GM23338 (cell line): Measurements from ENCODE around the gene IL7R. TPM values are rescaled to one million over a fixed set of nuclear protein-coding genes. Genes with fewer than 3 reads are reported as not detected.

Experiments
- ATAC-seq: fragments of 200-7000 bp; cut with Tn5 transposase; 3 replicates; pipeline ENCODE4 v1.9.1; 2020
- DNase-seq: peaks from one replicate; pipeline ENCODE4 v3.0.0-alpha.2; 2015; ENCODE audit warnings: low spot score
- H2AFZ ChIP-seq: fragments of 200-600 bp; sonication (generic); 2 replicates; pipeline ENCODE4 v1.8.0; 2016; ENCODE audit warnings: antibody characterized with exemption, mild to moderate bottlenecking, moderate library complexity
- H3F3A ChIP-seq: fragments of 200-600 bp; sonication (generic); replicated peaks from 2 replicates; pipeline ENCODE4 v1.8.0; 2017; ENCODE audit warnings: antibody characterized with exemption, mixed run types, low read depth
- H3K27ac ChIP-seq: fragments of 200-600 bp; sonication (generic); 2 replicates; pipeline ENCODE4 v1.6.1; 2016; ENCODE audit warnings: low read depth
- H3K27me3 ChIP-seq: fragments of 200-600 bp; sonication (generic); 2 replicates; pipeline ENCODE4 v1.8.0; 2016; ENCODE audit warnings: mild to moderate bottlenecking, mixed run types, moderate library complexity; ENCODE audit not compliant: insufficient read depth
- H3K36me3 ChIP-seq: fragments of 200-600 bp; sonication (generic); 2 replicates; pipeline ENCODE4 v1.8.0; 2016; ENCODE audit warnings: mild to moderate bottlenecking; ENCODE audit not compliant: insufficient read depth
- H3K4me1 ChIP-seq: fragments of 200-600 bp; sonication (generic); 2 replicates; pipeline ENCODE4 v1.8.0; 2016; ENCODE audit warnings: mild to moderate bottlenecking, moderate library complexity; ENCODE audit not compliant: insufficient read depth
- H3K4me2 ChIP-seq: fragments of 200-600 bp; sonication (generic); 2 replicates; pipeline ENCODE4 v1.7.1; 2017; ENCODE audit warnings: mixed run types
- H3K4me3 ChIP-seq: fragments of 200-600 bp; sonication (generic); 2 replicates; pipeline ENCODE4 v1.6.1; 2016; ENCODE audit warnings: mixed run types
- H3K79me2 ChIP-seq: fragments of 200-600 bp; sonication (generic); replicated peaks from 2 replicates; pipeline ENCODE4 v1.8.0; 2017; ENCODE audit warnings: mild to moderate bottlenecking; ENCODE audit not compliant: insufficient read depth
- H3K9me2 ChIP-seq: fragments of 200-600 bp; sonication (generic); 2 replicates; pipeline ENCODE4 v1.8.0; 2017; ENCODE audit not compliant: insufficient read depth
- H4K20me1 ChIP-seq: fragments of 200-600 bp; sonication (generic); replicated peaks from 2 replicates; pipeline ENCODE4 v1.8.0; 2017; ENCODE audit warnings: mild to moderate bottlenecking; ENCODE audit not compliant: insufficient read depth
- H3K27ac Mint-ChIP-seq: 2 replicates; pipeline ENCODE4 v1.8.0; 2020; ENCODE audit warnings: inconsistent platforms, mild to moderate bottlenecking, moderate library complexity, mixed read lengths
- H3K27me3 Mint-ChIP-seq: 3 replicates; pipeline ENCODE4 v1.8.0; 2022; ENCODE audit warnings: low read depth, mild to moderate bottlenecking, moderate library complexity, mixed read lengths, inconsistent platforms; ENCODE audit not compliant: insufficient read depth, poor library complexity
- H3K36me3 Mint-ChIP-seq: 3 replicates; pipeline ENCODE4 v1.8.0; 2021; ENCODE audit warnings: low read depth, mild to moderate bottlenecking, inconsistent platforms, moderate library complexity, mixed read lengths
- H3K4me1 Mint-ChIP-seq: 3 replicates; pipeline ENCODE4 v1.8.0; 2020; ENCODE audit warnings: mild to moderate bottlenecking, inconsistent platforms, mixed read lengths
- H3K4me3 Mint-ChIP-seq: 3 replicates; pipeline ENCODE4 v1.8.0; 2021; ENCODE audit warnings: moderate library complexity, mild to moderate bottlenecking, inconsistent platforms, mixed read lengths
- H3K9me3 Mint-ChIP-seq: 3 replicates; pipeline ENCODE4 v1.8.0; 2020; ENCODE audit warnings: moderate library complexity, mild to moderate bottlenecking, inconsistent platforms, mixed read lengths
- CREB1 ChIP-seq: fragments of 250-450 bp; sonication (Bioruptor Pico); IDR thresholded peaks from 2 replicates; pipeline ENCODE4 v1.5.0; 2020; ENCODE audit warnings: low read depth, mild to moderate bottlenecking, moderate library complexity
- JUNB ChIP-seq: IDR thresholded peaks from one replicate; pipeline ENCODE4 v1.6.1; 2016; ENCODE audit warnings: antibody characterized with exemption; ENCODE audit not compliant: unreplicated experiment
- ZNF331 ChIP-seq: fragments of 250-450 bp; sonication (Bioruptor Pico); IDR thresholded peaks from 2 replicates; pipeline ENCODE4 v1.5.0; 2020; ENCODE audit warnings: low read depth, mild to moderate bottlenecking, moderate library complexity
- polyA plus RNA-seq: library from polyadenylated mRNA; unstranded; fragments of >200 nt; fragmentation: Nextera tagmentation; extraction: Ambion mirVana; gene quantifications from 2 replicates; pipeline ENCODE4 v1.2.1, GENCODE V29; 2016
- total RNA-seq: library from RNA; depleted of rRNA; stranded (reverse); fragments of >200 nt; shearing (Covaris generic); gene quantifications from 2 replicates; pipeline ENCODE4 v1.2.3, GENCODE V29; 2014
- TF ChIP-seq, protein P1 (sequence below): fragments of 250-450 bp; sonication (Bioruptor Pico); IDR thresholded peaks from 2 replicates; pipeline ENCODE4 v1.5.0; 2020; ENCODE audit warnings: mild to moderate bottlenecking, moderate library complexity
- TF ChIP-seq, protein P2 (sequence below), 2 experiments: fragments of 200-600 bp in 1 of 2; sonication (generic) in 1 of 2; conservative IDR thresholded peaks; 2 replicates each; pipeline versions ENCODE4 v1.5.1 to v1.6.1; 2016 to 2017; ENCODE audit warnings: antibody characterized with exemption in 2 of 2, low read depth in 2 of 2, mild to moderate bottlenecking in 2 of 2, moderate library complexity in 1 of 2

The IL7R gene
- total and polyA plus RNA-seq, 2 experiments from 2014 or later = not detected

DNA sequence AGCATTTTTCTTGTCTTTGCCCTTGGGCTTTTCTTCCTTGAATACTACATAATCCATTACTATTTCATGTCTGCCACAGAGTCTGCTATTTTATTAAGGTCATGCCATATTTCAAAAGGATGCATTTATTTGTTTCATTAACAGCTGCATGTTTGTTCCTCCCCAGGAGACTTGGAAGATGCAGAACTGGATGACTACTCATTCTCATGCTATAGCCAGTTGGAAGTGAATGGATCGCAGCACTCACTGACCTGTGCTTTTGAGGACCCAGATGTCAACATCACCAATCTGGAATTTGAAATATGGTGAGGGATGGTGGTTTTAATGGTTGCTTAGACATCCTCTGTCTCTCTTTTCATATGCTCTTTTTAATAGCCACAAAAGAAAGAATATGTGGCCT lies 4.0 kb downstream of the IL7R start (continued):
- TF ChIP-seq, protein P1, sequence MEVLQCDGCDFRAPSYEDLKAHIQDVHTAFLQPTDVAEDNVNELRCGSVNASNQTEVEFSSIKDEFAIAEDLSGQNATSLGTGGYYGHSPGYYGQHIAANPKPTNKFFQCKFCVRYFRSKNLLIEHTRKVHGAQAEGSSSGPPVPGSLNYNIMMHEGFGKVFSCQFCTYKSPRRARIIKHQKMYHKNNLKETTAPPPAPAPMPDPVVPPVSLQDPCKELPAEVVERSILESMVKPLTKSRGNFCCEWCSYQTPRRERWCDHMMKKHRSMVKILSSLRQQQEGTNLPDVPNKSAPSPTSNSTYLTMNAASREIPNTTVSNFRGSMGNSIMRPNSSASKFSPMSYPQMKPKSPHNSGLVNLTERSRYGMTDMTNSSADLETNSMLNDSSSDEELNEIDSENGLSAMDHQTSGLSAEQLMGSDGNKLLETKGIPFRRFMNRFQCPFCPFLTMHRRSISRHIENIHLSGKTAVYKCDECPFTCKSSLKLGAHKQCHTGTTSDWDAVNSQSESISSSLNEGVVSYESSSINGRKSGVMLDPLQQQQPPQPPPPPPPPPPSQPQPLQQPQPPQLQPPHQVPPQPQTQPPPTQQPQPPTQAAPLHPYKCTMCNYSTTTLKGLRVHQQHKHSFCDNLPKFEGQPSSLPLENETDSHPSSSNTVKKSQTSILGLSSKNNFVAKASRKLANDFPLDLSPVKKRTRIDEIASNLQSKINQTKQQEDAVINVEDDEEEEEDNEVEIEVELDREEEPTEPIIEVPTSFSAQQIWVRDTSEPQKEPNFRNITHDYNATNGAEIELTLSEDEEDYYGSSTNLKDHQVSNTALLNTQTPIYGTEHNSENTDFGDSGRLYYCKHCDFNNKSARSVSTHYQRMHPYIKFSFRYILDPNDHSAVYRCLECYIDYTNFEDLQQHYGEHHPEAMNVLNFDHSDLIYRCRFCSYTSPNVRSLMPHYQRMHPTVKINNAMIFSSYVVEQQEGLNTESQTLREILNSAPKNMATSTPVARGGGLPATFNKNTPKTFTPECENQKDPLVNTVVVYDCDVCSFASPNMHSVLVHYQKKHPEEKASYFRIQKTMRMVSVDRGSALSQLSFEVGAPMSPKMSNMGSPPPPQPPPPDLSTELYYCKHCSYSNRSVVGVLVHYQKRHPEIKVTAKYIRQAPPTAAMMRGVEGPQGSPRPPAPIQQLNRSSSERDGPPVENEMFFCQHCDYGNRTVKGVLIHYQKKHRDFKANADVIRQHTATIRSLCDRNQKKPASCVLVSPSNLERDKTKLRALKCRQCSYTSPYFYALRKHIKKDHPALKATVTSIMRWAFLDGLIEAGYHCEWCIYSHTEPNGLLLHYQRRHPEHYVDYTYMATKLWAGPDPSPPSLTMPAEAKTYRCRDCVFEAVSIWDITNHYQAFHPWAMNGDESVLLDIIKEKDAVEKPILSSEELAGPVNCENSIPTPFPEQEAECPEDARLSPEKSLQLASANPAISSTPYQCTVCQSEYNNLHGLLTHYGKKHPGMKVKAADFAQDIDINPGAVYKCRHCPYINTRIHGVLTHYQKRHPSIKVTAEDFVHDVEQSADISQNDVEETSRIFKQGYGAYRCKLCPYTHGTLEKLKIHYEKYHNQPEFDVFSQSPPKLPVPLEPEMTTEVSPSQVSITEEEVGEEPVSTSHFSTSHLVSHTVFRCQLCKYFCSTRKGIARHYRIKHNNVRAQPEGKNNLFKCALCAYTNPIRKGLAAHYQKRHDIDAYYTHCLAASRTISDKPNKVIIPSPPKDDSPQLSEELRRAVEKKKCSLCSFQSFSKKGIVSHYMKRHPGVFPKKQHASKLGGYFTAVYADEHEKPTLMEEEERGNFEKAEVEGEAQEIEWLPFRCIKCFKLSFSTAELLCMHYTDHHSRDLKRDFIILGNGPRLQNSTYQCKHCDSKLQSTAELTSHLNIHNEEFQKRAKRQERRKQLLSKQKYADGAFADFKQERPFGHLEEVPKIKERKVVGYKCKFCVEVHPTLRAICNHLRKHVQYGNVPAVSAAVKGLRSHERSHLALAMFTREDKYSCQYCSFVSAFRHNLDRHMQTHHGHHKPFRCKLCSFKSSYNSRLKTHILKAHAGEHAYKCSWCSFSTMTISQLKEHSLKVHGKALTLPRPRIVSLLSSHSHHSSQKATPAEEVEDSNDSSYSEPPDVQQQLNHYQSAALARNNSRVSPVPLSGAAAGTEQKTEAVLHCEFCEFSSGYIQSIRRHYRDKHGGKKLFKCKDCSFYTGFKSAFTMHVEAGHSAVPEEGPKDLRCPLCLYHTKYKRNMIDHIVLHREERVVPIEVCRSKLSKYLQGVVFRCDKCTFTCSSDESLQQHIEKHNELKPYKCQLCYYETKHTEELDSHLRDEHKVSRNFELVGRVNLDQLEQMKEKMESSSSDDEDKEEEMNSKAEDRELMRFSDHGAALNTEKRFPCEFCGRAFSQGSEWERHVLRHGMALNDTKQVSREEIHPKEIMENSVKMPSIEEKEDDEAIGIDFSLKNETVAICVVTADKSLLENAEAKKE (CRISPR knock-in tag) = no peak

GRCh38 chr5:35861718-35862117 lies 5.0 kb downstream of the IL7R start:
- Mint-ChIP-seq H3K4me1 (peaks cover 28% of the 10 kb centered on the region), H3K4me3 (no peak overlapping the region), H3K9me3 (peaks cover 17% of the 10 kb centered on the region; the same call in 2 of the 3 replicates), H3K27ac (no peak overlapping the region), H3K36me3 (no peaks in the 10 kb centered on the region; the same call in 2 of the 3 replicates), H3K27me3 (no peaks in the 10 kb centered on the region)
- Histone ChIP-seq H3K27ac (no peak overlapping the region), H3K79me2 (no peaks in the 10 kb centered on the region), H3K36me3 (no peaks in the 10 kb centered on the region), H3K4me1 (peaks cover 39% of the 10 kb centered on the region), H3F3A (no peaks in the 10 kb centered on the region), H2AFZ (no peak overlapping the region), H3K27me3 (no peaks in the 10 kb centered on the region), H3K4me2 (no peak overlapping the region), H3K4me3 (no peak overlapping the region), H4K20me1 (no peaks in the 10 kb centered on the region), H3K9me2 (peaks cover 7% of the 10 kb centered on the region)
- ATAC-seq (no peak), DNase-seq (no peak)
- TF ChIP-seq ZNF331 (CRISPR knock-in tag) (no peak), CREB1 (CRISPR knock-in tag) (no peak), JUNB (no peak)
- TF ChIP-seq, protein P2, sequence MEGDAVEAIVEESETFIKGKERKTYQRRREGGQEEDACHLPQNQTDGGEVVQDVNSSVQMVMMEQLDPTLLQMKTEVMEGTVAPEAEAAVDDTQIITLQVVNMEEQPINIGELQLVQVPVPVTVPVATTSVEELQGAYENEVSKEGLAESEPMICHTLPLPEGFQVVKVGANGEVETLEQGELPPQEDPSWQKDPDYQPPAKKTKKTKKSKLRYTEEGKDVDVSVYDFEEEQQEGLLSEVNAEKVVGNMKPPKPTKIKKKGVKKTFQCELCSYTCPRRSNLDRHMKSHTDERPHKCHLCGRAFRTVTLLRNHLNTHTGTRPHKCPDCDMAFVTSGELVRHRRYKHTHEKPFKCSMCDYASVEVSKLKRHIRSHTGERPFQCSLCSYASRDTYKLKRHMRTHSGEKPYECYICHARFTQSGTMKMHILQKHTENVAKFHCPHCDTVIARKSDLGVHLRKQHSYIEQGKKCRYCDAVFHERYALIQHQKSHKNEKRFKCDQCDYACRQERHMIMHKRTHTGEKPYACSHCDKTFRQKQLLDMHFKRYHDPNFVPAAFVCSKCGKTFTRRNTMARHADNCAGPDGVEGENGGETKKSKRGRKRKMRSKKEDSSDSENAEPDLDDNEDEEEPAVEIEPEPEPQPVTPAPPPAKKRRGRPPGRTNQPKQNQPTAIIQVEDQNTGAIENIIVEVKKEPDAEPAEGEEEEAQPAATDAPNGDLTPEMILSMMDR (conservative IDR thresholded peaks at IDR 0.05; ENCODE audit: low read depth in 2 of 2) = no peak
- TF ChIP-seq, protein P1 (CRISPR knock-in tag) = no peak
